ENCODE measurements around the gene ASTN2.

GRCh38 chr9:117178596-117179375 lies 236.1 kb downstream of the ASTN2 start:
- TF ChIP-seq CTCF (IDR thresholded peaks at IDR 0.05) (no peak), POLR2AphosphoS5 (IDR thresholded peaks at IDR 0.05) (no peak)

Measured in prostate gland (tissue), 2 donors.